GM23248 (cell line): Measurements from ENCODE around the gene CRELD2.

ENCODE experiments used
- EZH2 ChIP-seq: fragments of 200-600 bp; sonication (generic); IDR thresholded peaks from 2 replicates; pipeline ENCODE4 v1.6.1; 2018; ENCODE audit warnings: antibody characterized with exemption, mild to moderate bottlenecking; ENCODE audit not compliant: insufficient read depth, poor library complexity, severe bottlenecking
- EZH2phosphoT487 ChIP-seq: fragments of 200-600 bp; sonication (generic); IDR thresholded peaks from 2 replicates; pipeline ENCODE4 v1.6.1; 2018; ENCODE audit warnings: antibody characterized with exemption, moderate library complexity, mild to moderate bottlenecking, low read depth; ENCODE audit not compliant: insufficient read depth

DNA sequence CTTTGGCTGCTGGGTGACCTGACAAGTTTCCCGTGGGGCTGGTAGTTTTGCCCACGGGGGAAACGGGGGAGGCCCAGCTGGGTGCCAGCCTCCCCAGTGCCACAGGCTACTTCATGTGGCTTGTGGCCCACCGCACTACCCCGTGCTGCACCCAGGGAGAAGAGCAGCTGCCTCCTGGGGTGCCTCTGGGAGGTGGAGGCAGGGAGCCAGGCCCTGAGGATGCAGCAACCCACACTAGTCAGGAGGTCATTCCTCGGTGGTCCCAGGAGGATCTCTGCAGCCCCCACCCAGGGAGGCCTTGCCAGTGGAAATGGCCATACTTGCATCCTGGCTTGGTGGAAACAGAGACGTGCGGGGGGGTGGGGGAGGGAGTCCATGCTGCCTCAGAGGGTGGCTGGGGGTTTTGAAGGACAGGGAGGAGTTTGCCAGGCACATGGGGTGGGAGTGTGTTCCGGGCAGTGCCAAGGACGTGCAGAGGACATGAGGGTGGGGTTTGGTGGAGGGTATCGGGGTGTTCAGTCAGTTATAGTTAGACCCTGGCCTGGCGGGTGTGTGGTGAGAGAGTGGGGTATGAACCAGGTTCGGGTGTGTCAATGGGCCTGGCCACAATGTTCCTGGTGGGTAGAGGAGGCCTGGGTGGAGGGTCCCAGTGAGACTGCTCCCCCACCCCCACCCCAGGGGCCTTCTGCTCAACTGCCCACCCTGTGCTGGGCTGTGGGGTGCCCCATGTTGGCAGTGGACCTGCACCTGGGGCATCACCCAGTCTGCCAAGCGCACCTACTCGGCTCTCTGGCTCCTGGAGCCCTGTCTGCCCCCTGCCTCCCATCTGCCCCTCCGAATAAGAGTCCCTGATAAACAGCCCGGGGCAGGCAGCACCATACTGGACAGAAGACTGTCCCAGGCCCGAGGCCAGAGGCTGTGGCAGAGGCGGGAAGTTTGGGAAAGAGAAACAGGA is 46.0 kb downstream of the CRELD2 start:
- TF ChIP-seq EZH2 (no peak), EZH2phosphoT487 (no peak)
